Measurements from ENCODE around the gene F7. TPM values are rescaled to one million over a fixed set of nuclear protein-coding genes. Genes with fewer than 3 reads are reported as not detected.
"Not testable (repeated sequence)": the region's sequence is repeated elsewhere in the genome, so short reads cannot be mapped to it uniquely, and the experiment has no call there.

F7 gene
- total and polyA plus RNA-seq, 2 donors (not counting 1 experiment from before 2014, with no cell fraction given) = not detected

DNA sequence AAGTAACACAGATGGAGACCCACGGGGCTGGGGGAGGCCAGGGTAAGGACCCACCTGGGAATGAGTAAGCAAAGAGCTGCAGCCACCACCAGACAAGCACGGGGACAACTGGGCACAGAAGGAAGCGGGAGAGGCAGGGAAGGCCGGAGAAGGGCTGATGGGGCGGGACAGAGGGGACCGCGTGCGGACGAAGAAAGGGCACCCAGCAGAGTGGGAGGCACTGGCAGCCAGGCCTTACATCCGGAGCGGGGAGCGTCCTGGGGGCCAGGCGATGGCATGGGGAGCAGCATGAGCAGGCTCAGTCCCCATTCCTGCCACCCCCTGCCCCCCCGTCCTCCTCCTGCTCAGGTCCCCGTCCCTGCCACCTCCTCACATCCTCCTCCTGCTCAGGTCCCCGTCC is 55.8 kb downstream of the F7 start:
- TF ChIP-seq, protein P1, sequence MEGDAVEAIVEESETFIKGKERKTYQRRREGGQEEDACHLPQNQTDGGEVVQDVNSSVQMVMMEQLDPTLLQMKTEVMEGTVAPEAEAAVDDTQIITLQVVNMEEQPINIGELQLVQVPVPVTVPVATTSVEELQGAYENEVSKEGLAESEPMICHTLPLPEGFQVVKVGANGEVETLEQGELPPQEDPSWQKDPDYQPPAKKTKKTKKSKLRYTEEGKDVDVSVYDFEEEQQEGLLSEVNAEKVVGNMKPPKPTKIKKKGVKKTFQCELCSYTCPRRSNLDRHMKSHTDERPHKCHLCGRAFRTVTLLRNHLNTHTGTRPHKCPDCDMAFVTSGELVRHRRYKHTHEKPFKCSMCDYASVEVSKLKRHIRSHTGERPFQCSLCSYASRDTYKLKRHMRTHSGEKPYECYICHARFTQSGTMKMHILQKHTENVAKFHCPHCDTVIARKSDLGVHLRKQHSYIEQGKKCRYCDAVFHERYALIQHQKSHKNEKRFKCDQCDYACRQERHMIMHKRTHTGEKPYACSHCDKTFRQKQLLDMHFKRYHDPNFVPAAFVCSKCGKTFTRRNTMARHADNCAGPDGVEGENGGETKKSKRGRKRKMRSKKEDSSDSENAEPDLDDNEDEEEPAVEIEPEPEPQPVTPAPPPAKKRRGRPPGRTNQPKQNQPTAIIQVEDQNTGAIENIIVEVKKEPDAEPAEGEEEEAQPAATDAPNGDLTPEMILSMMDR (IDR thresholded peaks at IDR 0.05) = no peak
- TF ChIP-seq EZH2 (IDR thresholded peaks at IDR 0.05; ENCODE audit: borderline replicate concordance, insufficient read depth, low read depth, low read length, poor library complexity, severe bottlenecking) = no peak
- POLR2A ChIA-PET = no interaction called here
- H3K9me3 ChIP-seq (ENCODE audit: control extremely low read depth in 1 of 3, control insufficient read depth in 2 of 3, insufficient read depth in 1 of 3, low read length in 2 of 3) = peaks cover 0 to 4% (median 0%) of the 10 kb centered on the region in 3 donors
- DNase-seq (no peak), ATAC-seq (ENCODE audit: low read depth) (no peak)
- CTCF ChIA-PET = no interaction called here
- no peaks in the 10 kb centered on the region for H4K20me1 ChIP-seq (ENCODE audit: control insufficient read depth, insufficient read depth, low read length, poor library complexity, severe bottlenecking)
- no peaks in the 10 kb centered on the region for H3K36me3 ChIP-seq (replicated peaks in 1 of 2; ENCODE audit: control extremely low read depth in 1 of 2, control insufficient read depth in 1 of 2, extremely low read depth in 1 of 2, insufficient read depth in 2 of 2, low read length in 1 of 2)
- H3K9ac ChIP-seq (ENCODE audit: low read length) = no peak overlapping the region
- no peak overlapping the region for H3K4me3 ChIP-seq (ENCODE audit: control extremely low read depth in 1 of 5, extremely low read depth in 1 of 5, insufficient read depth in 1 of 5, low read depth in 2 of 5, low read length in 4 of 5)
- H3K27me3 Mint-ChIP-seq = peaks cover 4% of the 10 kb centered on the region
- no peak overlapping the region for H2AFZ ChIP-seq (ENCODE audit: insufficient read depth, low read depth, low read length, poor library complexity, severe bottlenecking)
- intact Hi-C loops (cut with micrococcal nuclease) = no loop called here
- H3K79me2 ChIP-seq (ENCODE audit: control insufficient read depth, insufficient read depth, low read length) = no peaks in the 10 kb centered on the region
- H3K4me3 Mint-ChIP-seq = no peak overlapping the region
- peaks cover 9% of the 10 kb centered on the region for H3K4me1 Mint-ChIP-seq
- peaks cover 0 to 37% (median 3%) of the 10 kb centered on the region in 4 experiments for H3K27me3 ChIP-seq (replicated peaks in 1 of 4; ENCODE audit: control extremely low read depth in 1 of 4, control insufficient read depth in 3 of 4, insufficient read depth in 4 of 4, low read length in 3 of 4)
- H3K9me3 Mint-ChIP-seq (ENCODE audit: insufficient read depth) = no peaks in the 10 kb centered on the region
- WGBS (ENCODE audit: insufficient coverage) = 53% methylated on average over 13 of the region's 16 CpGs
- no peak overlapping the region for H3K27ac Mint-ChIP-seq
- H3K4me2 ChIP-seq (replicated peaks; ENCODE audit: low read depth, low read length, poor library complexity, severe bottlenecking) = no peak overlapping the region
- H3K27ac ChIP-seq (ENCODE audit: low read length in 2 of 2) = no peak overlapping the region
- H3K4me1 ChIP-seq (ENCODE audit: control insufficient read depth in 2 of 2, insufficient read depth in 2 of 2, low read length in 2 of 2) = peaks cover 0 to 10% of the 10 kb centered on the region in 2 donors

DNA sequence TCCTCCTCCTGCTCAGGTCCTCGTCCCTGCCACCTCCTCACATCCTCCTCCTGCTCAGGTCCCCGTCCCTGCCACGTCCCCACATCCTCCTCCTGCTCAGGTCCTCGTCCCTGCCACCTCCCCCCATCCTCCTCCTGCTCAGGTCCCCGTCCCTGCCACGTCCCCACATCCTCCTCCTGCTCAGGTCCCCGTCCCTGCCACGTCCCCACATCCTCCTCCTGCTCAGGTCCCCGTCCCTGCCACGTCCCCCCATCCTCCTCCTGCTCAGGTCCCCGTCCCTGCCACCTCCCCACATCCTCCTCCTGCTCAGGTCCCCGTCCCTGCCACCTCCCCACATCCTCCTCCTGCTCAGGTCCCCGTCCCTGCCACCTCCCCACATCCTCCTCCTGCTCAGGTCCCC is 56.4 kb downstream of the F7 start:
- H3K4me3 Mint-ChIP-seq; H3K27ac Mint-ChIP-seq; H3K9ac ChIP-seq (ENCODE audit: low read length); ATAC-seq (ENCODE audit: low read depth); H3K9me3 Mint-ChIP-seq (ENCODE audit: insufficient read depth); CTCF ChIA-PET; H3K4me1 Mint-ChIP-seq; intact Hi-C loops (cut with micrococcal nuclease); H3K4me3 ChIP-seq (ENCODE audit: control extremely low read depth in 1 of 5, extremely low read depth in 1 of 5, insufficient read depth in 1 of 5, low read depth in 2 of 5, low read length in 4 of 5); DNase-seq; H2AFZ ChIP-seq (ENCODE audit: insufficient read depth, low read depth, low read length, poor library complexity, severe bottlenecking); H3K9me3 ChIP-seq (ENCODE audit: control extremely low read depth in 1 of 3, control insufficient read depth in 2 of 3, insufficient read depth in 1 of 3, low read length in 2 of 3); H3K36me3 ChIP-seq (replicated peaks in 1 of 2; ENCODE audit: control extremely low read depth in 1 of 2, control insufficient read depth in 1 of 2, extremely low read depth in 1 of 2, insufficient read depth in 2 of 2, low read length in 1 of 2); POLR2A ChIA-PET; H3K27me3 Mint-ChIP-seq; H3K79me2 ChIP-seq (ENCODE audit: control insufficient read depth, insufficient read depth, low read length); H3K4me2 ChIP-seq (replicated peaks; ENCODE audit: low read depth, low read length, poor library complexity, severe bottlenecking); H3K27ac ChIP-seq (ENCODE audit: low read length in 2 of 2); H4K20me1 ChIP-seq (ENCODE audit: control insufficient read depth, insufficient read depth, low read length, poor library complexity, severe bottlenecking): not testable (repeated sequence)
- Histone ChIP-seq H3K27me3 (replicated peaks in 1 of 4; ENCODE audit: control extremely low read depth in 1 of 4, control insufficient read depth in 3 of 4, insufficient read depth in 4 of 4, low read length in 3 of 4) (peaks cover 0 to 35% (median 3%) of the 10 kb centered on the region in 4 experiments), H3K4me1 (ENCODE audit: control insufficient read depth in 2 of 2, insufficient read depth in 2 of 2, low read length in 2 of 2) (peaks cover 0 to 10% of the 10 kb centered on the region in 2 donors)
- no CpG with 5 or more reads among the region's 13 CpGs for WGBS (ENCODE audit: insufficient coverage)

Data from B cell (primary cell).